ENCODE data around the gene CDK18.

The CDK18 gene

DNA sequence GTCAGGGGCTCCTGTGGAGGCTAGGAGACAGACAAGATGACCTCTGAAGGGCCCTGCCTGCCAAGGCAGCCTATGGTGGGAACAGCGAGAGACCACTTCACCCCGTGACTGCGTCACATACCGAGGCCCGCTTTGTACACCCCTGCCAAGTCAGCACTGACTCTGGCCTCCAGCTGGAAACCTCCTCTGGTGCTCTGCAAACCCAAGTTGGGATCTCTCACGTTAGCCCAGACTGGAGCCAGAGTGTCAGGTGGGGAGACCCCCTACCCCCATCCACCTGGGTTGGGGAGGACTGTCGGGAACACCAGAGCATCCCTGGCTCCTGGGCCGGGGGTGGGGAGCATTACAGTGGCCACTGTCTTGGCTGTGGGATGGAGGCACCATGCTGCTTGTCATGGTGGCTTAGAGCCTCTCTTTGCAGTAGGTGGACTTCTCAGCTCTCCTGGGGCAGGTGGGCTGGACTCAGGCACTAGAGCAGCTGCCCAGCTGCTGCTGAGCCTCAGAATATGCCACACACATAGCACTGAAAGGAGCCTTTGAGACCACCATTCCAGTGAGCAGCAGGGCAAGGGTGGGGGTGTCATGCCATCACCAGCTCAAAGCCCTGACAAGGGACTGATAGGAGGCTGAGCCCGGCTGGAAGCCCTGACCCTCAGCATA is 77.0 kb downstream of the CDK18 start:
- no peak overlapping the region for H3K4me3 ChIP-seq (replicated peaks; ENCODE audit: insufficient read depth, low read length)
- no peak for DNase-seq (ENCODE audit: low read depth in 1 of 2, low spot score in 1 of 2)
- H3K27me3 ChIP-seq (ENCODE audit: insufficient read depth, poor library complexity, severe bottlenecking): peaks cover 10% of the 10 kb centered on the region
- no peak overlapping the region for H3K27ac ChIP-seq (replicated peaks)
- TF ChIP-seq POLR2AphosphoS5 (IDR thresholded peaks at IDR 0.05; ENCODE audit: low read depth) (no peak), SPI1 (IDR thresholded peaks at IDR 0.05; ENCODE audit: borderline replicate concordance, low read depth) (no peak), GABPA (IDR thresholded peaks at IDR 0.05; ENCODE audit: low read depth) (no peak)
- TF ChIP-seq, protein P1, sequence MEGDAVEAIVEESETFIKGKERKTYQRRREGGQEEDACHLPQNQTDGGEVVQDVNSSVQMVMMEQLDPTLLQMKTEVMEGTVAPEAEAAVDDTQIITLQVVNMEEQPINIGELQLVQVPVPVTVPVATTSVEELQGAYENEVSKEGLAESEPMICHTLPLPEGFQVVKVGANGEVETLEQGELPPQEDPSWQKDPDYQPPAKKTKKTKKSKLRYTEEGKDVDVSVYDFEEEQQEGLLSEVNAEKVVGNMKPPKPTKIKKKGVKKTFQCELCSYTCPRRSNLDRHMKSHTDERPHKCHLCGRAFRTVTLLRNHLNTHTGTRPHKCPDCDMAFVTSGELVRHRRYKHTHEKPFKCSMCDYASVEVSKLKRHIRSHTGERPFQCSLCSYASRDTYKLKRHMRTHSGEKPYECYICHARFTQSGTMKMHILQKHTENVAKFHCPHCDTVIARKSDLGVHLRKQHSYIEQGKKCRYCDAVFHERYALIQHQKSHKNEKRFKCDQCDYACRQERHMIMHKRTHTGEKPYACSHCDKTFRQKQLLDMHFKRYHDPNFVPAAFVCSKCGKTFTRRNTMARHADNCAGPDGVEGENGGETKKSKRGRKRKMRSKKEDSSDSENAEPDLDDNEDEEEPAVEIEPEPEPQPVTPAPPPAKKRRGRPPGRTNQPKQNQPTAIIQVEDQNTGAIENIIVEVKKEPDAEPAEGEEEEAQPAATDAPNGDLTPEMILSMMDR (IDR thresholded peaks at IDR 0.05; ENCODE audit: insufficient read depth, low read length): no peak
- TF ChIP-seq, protein P2, sequence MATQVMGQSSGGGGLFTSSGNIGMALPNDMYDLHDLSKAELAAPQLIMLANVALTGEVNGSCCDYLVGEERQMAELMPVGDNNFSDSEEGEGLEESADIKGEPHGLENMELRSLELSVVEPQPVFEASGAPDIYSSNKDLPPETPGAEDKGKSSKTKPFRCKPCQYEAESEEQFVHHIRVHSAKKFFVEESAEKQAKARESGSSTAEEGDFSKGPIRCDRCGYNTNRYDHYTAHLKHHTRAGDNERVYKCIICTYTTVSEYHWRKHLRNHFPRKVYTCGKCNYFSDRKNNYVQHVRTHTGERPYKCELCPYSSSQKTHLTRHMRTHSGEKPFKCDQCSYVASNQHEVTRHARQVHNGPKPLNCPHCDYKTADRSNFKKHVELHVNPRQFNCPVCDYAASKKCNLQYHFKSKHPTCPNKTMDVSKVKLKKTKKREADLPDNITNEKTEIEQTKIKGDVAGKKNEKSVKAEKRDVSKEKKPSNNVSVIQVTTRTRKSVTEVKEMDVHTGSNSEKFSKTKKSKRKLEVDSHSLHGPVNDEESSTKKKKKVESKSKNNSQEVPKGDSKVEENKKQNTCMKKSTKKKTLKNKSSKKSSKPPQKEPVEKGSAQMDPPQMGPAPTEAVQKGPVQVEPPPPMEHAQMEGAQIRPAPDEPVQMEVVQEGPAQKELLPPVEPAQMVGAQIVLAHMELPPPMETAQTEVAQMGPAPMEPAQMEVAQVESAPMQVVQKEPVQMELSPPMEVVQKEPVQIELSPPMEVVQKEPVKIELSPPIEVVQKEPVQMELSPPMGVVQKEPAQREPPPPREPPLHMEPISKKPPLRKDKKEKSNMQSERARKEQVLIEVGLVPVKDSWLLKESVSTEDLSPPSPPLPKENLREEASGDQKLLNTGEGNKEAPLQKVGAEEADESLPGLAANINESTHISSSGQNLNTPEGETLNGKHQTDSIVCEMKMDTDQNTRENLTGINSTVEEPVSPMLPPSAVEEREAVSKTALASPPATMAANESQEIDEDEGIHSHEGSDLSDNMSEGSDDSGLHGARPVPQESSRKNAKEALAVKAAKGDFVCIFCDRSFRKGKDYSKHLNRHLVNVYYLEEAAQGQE (IDR thresholded peaks at IDR 0.05; ENCODE audit: insufficient replicate concordance, low read depth): no peak

GRCh38 chr1:205582046-205582445 is 77.6 kb downstream of the CDK18 start:
- H3K4me3 ChIP-seq (replicated peaks; ENCODE audit: insufficient read depth, low read length): no peak overlapping the region
- TF ChIP-seq, protein P1 (IDR thresholded peaks at IDR 0.05; ENCODE audit: insufficient read depth, low read length): no peak
- no peak for TF ChIP-seq POLR2AphosphoS5 (IDR thresholded peaks at IDR 0.05; ENCODE audit: low read depth)
- TF ChIP-seq, protein P2 (IDR thresholded peaks at IDR 0.05; ENCODE audit: insufficient replicate concordance, low read depth): no peak
- no peak for TF ChIP-seq SPI1 (IDR thresholded peaks at IDR 0.05; ENCODE audit: borderline replicate concordance, low read depth)
- no peak for TF ChIP-seq GABPA (IDR thresholded peaks at IDR 0.05; ENCODE audit: low read depth)
- H3K27ac ChIP-seq (replicated peaks): no peak overlapping the region
- peaks cover 9% of the 10 kb centered on the region for H3K27me3 ChIP-seq (ENCODE audit: insufficient read depth, poor library complexity, severe bottlenecking)
- DNase-seq (ENCODE audit: low read depth in 1 of 2, low spot score in 1 of 2): no peak
